Activated CD4-positive, alpha-beta T cell treated with anti-CD3 and anti-CD28 coated beads, Interleukin-2, amount 50 U/mL, for 16 hours (primary cell): Measurements from ENCODE around the gene ZKSCAN4.

Source experiments
- DNase-seq: peaks from one replicate; pipeline ENCODE4 v3.0.0-alpha.2; 2020

Gene ZKSCAN4

GRCh38 chr6:28207510-28208110 lies 44.5 kb downstream of the ZKSCAN4 start:
- DNase-seq: peak; percentile 38

GRCh38 chr6:28206928-28207509 lies 45.0 kb downstream of the ZKSCAN4 start:
- no peak for DNase-seq

- no peak for DNase-seq
These were observed 45.5 kb downstream of the ZKSCAN4 start for GRCh38 chr6:28206527-28206926.

GRCh38 chr6:28205879-28206278 lies 46.2 kb downstream of the ZKSCAN4 start:
- no peak for DNase-seq

GRCh38 chr6:28203201-28203600 lies 48.9 kb downstream of the ZKSCAN4 start:
- no peak for DNase-seq

GRCh38 chr6:28200020-28200419 lies 52.0 kb downstream of the ZKSCAN4 start:
- DNase-seq: no peak
